GM12875 (cell line): Measurements from ENCODE around the gene ASB1.

Experiments
- H3K4me3 ChIP-seq: one replicate; pipeline ENCODE4 v1.5.1; 2011; ENCODE audit warnings: low read depth, low read length, control low read depth
- TF ChIP-seq, protein P1 (sequence below): IDR thresholded peaks from 2 replicates; pipeline ENCODE4 v1.5.1; 2011; ENCODE audit warnings: low read depth, mild to moderate bottlenecking, control low read depth, inconsistent platforms, low read length, moderate library complexity, borderline replicate concordance; ENCODE audit not compliant: insufficient read depth

ASB1 gene

DNA sequence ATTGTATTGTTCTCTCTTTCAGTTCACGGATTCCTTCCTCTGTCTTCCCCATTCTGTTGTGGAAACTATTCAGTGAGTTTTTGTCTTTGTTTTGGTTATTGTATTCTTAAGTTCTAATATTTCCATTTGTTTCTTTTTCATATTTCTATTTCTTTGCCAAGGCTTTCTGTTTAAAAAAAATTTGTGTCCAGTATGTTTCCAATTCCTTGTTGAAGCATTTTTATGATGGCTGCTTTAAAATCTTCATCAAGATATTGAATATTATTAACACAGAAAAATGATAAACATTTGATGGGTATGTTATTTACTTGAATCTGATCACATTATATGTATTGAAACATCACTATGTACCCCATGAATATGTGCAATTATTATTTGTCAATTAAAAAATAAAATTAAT, 42.4 kb downstream of the ASB1 start:
- TF ChIP-seq, protein P1, sequence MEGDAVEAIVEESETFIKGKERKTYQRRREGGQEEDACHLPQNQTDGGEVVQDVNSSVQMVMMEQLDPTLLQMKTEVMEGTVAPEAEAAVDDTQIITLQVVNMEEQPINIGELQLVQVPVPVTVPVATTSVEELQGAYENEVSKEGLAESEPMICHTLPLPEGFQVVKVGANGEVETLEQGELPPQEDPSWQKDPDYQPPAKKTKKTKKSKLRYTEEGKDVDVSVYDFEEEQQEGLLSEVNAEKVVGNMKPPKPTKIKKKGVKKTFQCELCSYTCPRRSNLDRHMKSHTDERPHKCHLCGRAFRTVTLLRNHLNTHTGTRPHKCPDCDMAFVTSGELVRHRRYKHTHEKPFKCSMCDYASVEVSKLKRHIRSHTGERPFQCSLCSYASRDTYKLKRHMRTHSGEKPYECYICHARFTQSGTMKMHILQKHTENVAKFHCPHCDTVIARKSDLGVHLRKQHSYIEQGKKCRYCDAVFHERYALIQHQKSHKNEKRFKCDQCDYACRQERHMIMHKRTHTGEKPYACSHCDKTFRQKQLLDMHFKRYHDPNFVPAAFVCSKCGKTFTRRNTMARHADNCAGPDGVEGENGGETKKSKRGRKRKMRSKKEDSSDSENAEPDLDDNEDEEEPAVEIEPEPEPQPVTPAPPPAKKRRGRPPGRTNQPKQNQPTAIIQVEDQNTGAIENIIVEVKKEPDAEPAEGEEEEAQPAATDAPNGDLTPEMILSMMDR = no peak
- H3K4me3 ChIP-seq = no peak overlapping the region

DNA sequence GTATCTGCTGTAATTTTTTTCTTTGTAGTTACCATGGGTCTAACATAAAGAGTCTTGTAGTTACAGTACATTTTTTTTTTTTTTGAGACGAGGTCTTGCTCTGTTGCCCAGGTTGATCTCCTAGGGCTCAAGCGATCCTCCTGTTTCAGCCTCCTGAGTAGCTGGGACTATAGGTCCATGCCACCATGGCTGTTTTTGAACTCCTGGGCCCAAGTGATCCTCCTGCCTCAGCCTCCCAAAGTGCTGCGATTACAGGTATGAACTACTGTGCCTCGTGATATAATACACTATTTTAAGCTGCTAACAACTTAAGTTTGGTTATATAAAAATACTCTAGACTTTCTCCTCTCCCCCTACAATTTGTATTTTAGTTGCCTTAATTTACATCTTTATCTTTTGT, 46.3 kb downstream of the ASB1 start:
- H3K4me3 ChIP-seq = no peak overlapping the region
- TF ChIP-seq, protein P1 = no peak

DNA sequence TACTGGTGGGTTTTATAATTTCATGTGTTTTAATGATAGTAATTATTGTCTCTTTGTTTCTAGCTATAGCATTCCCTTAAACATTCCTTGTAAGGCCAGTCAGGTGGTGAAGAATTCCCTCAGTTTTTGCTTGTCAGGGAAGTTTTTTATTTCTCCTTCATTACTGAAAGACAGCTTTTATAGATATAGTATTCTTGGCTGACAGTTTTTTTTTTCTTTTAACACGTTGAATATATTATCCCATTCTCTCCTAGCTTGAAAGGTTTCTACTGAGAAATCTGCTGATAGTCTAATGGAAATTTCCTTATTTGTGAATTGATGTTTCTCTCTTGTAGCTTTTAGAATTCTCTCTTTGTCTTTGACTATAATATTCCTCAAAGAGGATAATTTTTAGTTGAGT, 46.8 kb downstream of the ASB1 start:
- no peak overlapping the region for H3K4me3 ChIP-seq
- TF ChIP-seq, protein P1 = no peak

DNA sequence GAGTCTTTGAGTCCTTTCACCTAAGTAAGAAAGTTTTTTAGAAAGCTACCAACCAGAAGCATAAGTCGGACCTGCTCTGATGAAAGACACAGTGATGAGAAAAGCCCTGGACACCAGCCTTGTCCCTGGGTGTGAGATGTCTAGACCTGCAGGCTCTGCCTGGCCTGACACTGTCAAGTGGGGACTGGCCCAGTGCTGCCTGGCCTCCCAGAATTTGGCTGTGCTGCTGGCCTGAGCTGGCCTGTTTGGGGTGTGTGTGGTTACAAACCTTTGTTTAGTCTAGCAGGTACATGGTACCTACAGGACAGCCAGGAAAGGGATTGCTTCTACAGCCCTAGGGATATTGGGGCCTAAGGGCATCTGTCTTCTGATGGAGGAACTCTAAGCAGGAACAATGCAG, 48.3 kb downstream of the ASB1 start:
- TF ChIP-seq, protein P1 = no peak
- no peak overlapping the region for H3K4me3 ChIP-seq

DNA sequence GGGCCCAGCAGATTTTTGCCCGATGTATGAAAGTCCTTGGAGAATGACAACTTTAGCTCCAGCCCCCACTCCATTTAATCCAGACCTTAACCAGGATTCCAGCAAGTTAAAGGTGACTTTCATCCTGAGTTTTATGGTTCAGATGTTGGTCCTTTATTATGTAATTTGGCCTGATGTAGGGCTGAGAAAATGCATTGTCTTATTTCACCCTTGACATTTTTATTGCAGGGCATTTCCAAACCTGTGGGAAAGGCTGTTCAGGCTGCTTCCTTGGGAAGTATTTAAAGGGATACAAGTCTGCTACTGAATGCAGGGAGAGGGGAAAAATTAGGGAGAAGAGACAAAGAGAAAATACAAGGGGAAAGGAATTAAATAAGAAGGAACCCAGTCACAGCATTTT, 48.8 kb downstream of the ASB1 start:
- H3K4me3 ChIP-seq = no peak overlapping the region
- TF ChIP-seq, protein P1 = no peak

DNA sequence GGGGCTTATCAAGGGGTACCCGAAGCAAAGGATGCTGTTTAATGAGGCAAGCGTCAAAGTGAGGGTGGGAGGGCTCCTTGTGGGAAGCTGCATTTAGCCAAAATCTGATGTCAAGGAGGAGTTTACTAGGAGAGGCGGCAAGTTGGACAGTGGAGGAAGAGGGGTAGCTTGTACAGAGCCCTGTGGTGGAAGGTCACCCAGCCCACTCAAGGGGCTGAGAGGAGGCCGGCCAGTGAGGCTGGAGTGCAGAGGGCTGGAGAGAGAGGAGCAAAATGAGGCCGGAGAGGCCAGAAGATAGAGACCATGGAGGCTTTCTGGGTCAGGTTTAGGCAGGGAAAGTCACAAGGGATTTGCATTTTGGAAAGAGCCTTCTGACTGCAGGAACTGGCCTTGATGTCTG, 49.5 kb downstream of the ASB1 start:
- TF ChIP-seq, protein P1 = no peak
- no peak overlapping the region for H3K4me3 ChIP-seq

DNA sequence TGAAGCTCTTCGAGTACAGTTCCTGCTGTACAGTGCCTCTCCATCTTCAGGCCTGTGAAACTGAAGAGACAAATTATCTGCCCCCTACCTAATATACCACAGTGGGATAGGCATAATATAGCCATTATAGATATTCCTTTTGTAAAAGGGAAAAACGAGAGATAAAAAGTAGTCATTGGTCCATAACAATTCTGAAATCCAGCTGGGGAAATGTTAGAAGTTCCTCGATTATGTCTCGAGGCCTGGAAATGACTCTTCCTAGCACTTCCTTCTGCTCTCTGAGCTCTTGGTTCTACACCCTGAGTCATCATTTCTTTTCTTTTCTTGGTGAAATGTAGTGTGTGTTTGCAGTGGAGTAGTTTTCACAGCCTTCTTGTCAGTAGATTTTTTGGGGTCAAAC, 51.5 kb downstream of the ASB1 start:
- TF ChIP-seq, protein P1 = no peak
- no peak overlapping the region for H3K4me3 ChIP-seq
